RWPE2 (cell line): ENCODE measurements around the gene CAPN7.
A peak's percentile ranks its signal among the peaks of the same experiment; 100 is the strongest.
"Not testable (repeated sequence)": the region's sequence is repeated elsewhere in the genome, so short reads cannot be mapped to it uniquely, and the experiment has no call there.

Source experiments
- ATAC-seq: fragments of 200-7000 bp; cut with Tn5 transposase; 3 replicates; pipeline ENCODE4 v1.9.1; 2021; ENCODE audit warnings: low read depth
- DNase-seq: peaks from one replicate; pipeline ENCODE4 v3.0.0-alpha.2; 2020; ENCODE audit warnings: low spot score
- H3K27ac ChIP-seq: fragments of 450-650 bp; 2 replicates; pipeline ENCODE4 v1.5.1; 2017; ENCODE audit warnings: mild to moderate bottlenecking; ENCODE audit not compliant: poor library complexity, severe bottlenecking
- H3K27me3 ChIP-seq: fragments of 250-450 bp; sonication (Bioruptor Pico); 2 replicates; pipeline ENCODE4 v1.5.1; 2021; ENCODE audit warnings: mild to moderate bottlenecking, moderate library complexity; ENCODE audit not compliant: insufficient read depth, poor library complexity, severe bottlenecking
- H3K36me3 ChIP-seq: fragments of 250-450 bp; sonication (Bioruptor Pico); 2 replicates; pipeline ENCODE4 v1.5.1; 2020; ENCODE audit warnings: low read depth, mild to moderate bottlenecking, moderate library complexity
- H3K4me1 ChIP-seq: fragments of 250-450 bp; sonication (Bioruptor Pico); 2 replicates; pipeline ENCODE4 v1.5.1; 2021; ENCODE audit warnings: mild to moderate bottlenecking, moderate library complexity; ENCODE audit not compliant: insufficient read depth, poor library complexity, severe bottlenecking
- H3K4me3 ChIP-seq: fragments of 250-450 bp; sonication (Bioruptor Pico); 2 replicates; pipeline ENCODE4 v1.5.1; 2021; ENCODE audit warnings: mild to moderate bottlenecking, moderate library complexity; ENCODE audit not compliant: severe bottlenecking
- H3K9me3 ChIP-seq: fragments of 250-450 bp; sonication (Bioruptor Pico); 2 replicates; pipeline ENCODE4 v1.5.1; 2021; ENCODE audit warnings: mild to moderate bottlenecking, moderate library complexity; ENCODE audit not compliant: severe bottlenecking
- TF ChIP-seq, protein P1 (sequence below): fragments of 450-650 bp; IDR thresholded peaks from one replicate; pipeline ENCODE4 v1.5.1; 2017; ENCODE audit warnings: mild to moderate bottlenecking, moderate library complexity; ENCODE audit not compliant: poor library complexity, severe bottlenecking

The CAPN7 gene

DNA sequence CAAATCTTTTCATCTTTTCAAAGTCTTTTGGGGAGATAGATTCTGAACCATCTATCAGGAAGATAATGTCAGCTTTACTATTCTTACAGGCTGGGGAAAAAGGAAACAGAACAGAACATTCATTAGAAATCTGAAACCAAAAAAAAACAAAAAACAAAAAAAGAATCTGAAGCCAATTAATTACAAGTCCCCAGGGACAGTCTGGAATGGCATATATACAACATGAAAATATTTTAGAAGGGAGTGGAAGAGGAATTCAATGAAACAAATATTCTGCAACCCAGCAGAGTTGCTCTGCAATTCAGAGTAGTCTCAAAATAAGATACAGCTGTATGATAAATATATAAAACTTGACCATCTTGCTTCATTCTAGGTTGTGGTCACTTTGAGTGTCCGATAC, 41.7 kb upstream of the CAPN7 start:
- DNase-seq = no peak
- TF ChIP-seq, protein P1, sequence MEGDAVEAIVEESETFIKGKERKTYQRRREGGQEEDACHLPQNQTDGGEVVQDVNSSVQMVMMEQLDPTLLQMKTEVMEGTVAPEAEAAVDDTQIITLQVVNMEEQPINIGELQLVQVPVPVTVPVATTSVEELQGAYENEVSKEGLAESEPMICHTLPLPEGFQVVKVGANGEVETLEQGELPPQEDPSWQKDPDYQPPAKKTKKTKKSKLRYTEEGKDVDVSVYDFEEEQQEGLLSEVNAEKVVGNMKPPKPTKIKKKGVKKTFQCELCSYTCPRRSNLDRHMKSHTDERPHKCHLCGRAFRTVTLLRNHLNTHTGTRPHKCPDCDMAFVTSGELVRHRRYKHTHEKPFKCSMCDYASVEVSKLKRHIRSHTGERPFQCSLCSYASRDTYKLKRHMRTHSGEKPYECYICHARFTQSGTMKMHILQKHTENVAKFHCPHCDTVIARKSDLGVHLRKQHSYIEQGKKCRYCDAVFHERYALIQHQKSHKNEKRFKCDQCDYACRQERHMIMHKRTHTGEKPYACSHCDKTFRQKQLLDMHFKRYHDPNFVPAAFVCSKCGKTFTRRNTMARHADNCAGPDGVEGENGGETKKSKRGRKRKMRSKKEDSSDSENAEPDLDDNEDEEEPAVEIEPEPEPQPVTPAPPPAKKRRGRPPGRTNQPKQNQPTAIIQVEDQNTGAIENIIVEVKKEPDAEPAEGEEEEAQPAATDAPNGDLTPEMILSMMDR = no peak
- no peak overlapping the region for H3K4me3 ChIP-seq
- H3K9me3 ChIP-seq = no peaks in the 10 kb centered on the region
- no peak overlapping the region for H3K27ac ChIP-seq
- no peak for ATAC-seq
- H3K27me3 ChIP-seq = no peaks in the 10 kb centered on the region
- no peaks in the 10 kb centered on the region for H3K36me3 ChIP-seq
- no peaks in the 10 kb centered on the region for H3K4me1 ChIP-seq

DNA sequence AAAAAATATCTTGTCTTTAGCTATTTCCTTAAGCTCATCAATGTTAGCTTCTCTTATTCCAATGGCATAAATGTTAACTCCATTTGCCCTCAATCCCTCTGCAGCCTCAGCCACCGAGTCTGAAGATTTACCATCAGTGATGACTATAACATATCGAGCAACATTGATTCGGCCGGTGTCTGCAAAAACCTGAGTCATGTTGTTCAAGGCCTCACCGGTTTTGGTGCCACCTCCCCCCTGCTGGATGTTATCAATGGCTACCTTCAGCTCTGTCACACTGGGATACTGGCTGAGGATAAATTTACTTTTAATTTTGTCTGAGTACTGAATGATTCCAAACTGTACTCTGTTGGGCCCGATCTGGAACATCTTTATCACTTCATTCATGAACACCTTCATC, 41.0 kb upstream of the CAPN7 start:
- no peak for DNase-seq
- no peak overlapping the region for H3K27ac ChIP-seq
- no peaks in the 10 kb centered on the region for H3K4me1 ChIP-seq
- ATAC-seq = no peak
- H3K9me3 ChIP-seq = no peaks in the 10 kb centered on the region
- no peak overlapping the region for H3K4me3 ChIP-seq
- TF ChIP-seq, protein P1 = no peak
- H3K27me3 ChIP-seq = no peaks in the 10 kb centered on the region
- no peaks in the 10 kb centered on the region for H3K36me3 ChIP-seq

DNA sequence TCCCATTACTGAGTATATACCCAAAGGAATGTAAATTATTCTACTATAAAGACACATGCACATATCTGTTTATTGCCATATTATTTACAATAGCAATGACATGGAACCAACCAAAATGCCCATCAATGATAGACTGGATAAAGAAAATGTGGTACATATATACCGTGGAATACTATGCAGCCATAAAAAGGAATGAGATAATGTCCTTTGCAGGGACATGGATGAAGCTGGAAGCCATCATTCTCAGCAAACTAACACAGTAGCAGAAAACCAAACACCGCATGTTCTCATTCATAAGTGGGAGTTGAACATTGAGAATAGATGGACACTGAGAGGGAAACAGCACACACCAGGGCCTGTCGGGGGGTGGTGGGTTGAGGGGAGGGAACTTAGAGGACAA, 39.7 kb upstream of the CAPN7 start:
- not testable (repeated sequence) for DNase-seq, ATAC-seq, H3K27me3 ChIP-seq

DNA sequence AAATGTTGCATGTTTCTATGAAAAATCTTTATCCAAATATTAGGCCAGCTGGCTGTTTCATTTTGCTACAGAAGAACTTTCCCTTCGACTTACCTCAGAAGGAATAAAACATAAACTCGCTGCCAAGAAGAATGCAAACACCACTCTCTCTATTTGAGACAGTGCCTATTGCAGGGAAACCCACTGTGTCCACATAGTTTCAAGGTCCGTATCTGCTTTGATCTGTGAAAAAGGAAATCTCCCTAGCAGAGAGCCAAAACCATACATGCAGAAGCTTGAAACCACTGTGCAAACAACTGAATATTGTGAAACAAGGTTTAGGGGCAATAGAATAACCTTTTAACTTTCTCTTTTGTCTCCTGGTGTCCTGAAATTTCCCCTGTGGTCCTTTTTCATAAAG, 35.0 kb upstream of the CAPN7 start:
- no peaks in the 10 kb centered on the region for H3K36me3 ChIP-seq
- ATAC-seq (0 out of 3 replicates have a peak, but pooled peaks have one; percentile 23), DNase-seq (no peak)
- TF ChIP-seq, protein P1 = no peak
- no peaks in the 10 kb centered on the region for H3K27me3 ChIP-seq
- H3K27ac ChIP-seq = no peak overlapping the region
- H3K4me3 ChIP-seq = no peak overlapping the region
- no peaks in the 10 kb centered on the region for H3K4me1 ChIP-seq
- no peaks in the 10 kb centered on the region for H3K9me3 ChIP-seq

More for the DNA sequence above, 39.7 kb upstream of the CAPN7 start:
- not testable (repeated sequence) for H3K9me3 ChIP-seq, H3K27ac ChIP-seq, H3K36me3 ChIP-seq, H3K4me3 ChIP-seq, H3K4me1 ChIP-seq

DNA sequence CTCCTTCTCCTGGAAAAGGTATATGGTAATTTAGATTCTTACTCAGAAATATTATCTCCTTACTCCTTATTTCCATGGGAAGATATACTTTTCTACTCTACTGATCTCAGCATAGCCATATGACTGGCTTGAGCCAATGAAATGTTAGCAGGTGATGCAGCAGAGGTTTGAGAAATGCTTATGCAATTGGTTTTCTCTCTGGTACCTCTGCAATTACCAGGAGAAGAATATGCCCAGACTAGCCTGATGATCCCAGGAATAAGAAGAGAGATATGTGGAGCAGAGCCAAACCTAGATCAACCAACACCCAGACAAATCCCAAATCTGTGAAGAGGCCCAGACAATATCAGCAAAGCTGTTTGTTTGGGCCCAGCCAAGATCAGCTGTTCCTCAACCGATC, 33.2 kb upstream of the CAPN7 start:
- no peaks in the 10 kb centered on the region for H3K4me1 ChIP-seq
- no peaks in the 10 kb centered on the region for H3K9me3 ChIP-seq
- ATAC-seq = no peak
- DNase-seq = no peak
- H3K36me3 ChIP-seq = no peaks in the 10 kb centered on the region
- H3K27ac ChIP-seq = no peak overlapping the region
- TF ChIP-seq, protein P1 = no peak
- H3K4me3 ChIP-seq = no peak overlapping the region
- H3K27me3 ChIP-seq = no peaks in the 10 kb centered on the region
